T-helper 1 cell (primary cell): ENCODE measurements around the gene SPAG7.
"Not testable (repeated sequence)": the region's sequence is repeated elsewhere in the genome, so short reads cannot be mapped to it uniquely, and the experiment has no call there.

Source experiments
- DNase-seq, 5 donors: peaks; one replicate each; pipeline ENCODE4 v3.0.0-alpha.2; 2012 to 2020

Gene SPAG7

DNA sequence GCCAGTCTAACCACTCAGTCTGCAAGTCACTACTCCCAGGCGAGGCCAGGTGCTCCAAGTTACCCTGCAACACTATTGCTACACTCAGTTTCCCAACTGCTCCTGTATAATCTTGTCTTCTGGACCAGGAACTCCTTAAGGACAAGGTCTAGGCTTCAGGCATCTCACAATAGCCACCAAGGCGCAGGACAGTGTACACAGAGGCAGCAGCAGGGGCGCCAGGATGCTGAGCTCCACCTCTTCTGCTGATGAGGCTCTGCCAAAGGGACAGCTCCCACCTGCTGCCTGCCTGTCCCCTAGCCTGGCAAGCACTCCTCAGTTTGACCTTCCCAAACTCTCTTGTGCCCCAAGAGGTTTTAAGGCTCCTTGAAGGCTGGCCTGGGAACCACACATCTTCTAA, 31.2 kb downstream of the SPAG7 start:
- no peak for DNase-seq

- DNase-seq = no peak
Observed at GRCh38 chr17:4935650-4936049, 32.0 kb downstream of the SPAG7 start.

DNA sequence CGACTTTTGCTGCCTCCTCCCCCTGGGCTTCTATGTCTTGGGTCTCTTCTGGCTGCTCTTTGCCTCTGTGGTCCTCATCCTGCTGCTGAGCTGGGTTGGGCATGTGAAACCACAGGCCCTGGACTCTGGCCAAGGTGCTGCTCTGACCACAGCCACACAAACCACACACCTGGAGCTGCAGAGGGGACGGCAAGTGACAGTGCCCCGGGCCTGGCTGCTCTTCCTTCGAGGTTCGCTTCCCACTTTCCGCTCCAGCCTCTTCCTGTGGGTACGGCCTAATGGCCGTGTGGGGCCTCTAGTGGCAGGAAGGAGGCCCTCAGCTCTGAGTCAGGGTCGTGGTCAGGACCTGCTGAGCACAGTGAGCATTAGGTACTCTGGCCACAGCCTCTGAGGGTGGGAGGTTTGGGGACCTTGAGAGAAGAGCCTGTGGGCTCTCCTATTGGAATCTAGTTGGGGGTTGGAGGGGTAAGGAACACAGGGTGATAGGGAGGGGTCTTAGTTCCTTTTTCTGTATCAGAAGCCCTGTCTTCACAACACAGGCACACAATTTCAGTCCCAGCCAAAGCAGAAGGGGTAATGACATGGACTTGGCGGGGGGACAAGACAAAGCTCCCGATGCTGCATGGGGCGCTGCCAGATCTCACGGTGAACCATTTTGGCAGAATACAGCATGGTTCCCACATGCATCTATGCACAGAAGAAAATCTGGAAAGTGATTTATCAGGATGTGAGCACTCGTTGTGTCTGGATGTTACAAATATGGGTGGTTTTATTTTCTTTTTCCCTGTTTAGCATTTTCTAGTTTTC, 33.2 kb downstream of the SPAG7 start:
- no peak for DNase-seq

DNA sequence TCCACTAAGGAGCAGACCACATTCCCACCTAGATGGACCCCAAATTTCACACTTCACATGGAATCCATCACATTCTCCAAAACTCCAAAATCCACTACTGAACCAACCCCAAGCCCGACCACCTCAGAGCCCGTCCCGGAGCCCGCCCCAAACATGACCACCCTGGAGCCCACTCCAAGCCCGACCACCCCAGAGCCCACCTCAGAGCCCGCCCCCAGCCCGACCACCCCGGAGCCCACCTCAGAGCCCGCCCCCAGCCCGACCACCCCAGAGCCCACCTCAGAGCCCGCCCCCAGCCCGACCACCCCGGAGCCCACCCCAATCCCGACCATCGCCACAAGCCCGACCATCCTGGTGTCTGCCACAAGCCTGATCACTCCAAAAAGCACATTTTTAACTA, 34.0 kb downstream of the SPAG7 start:
- DNase-seq = no peak

GRCh38 chr17:4932756-4933155, 34.9 kb downstream of the SPAG7 start:
- DNase-seq = no peak

DNA sequence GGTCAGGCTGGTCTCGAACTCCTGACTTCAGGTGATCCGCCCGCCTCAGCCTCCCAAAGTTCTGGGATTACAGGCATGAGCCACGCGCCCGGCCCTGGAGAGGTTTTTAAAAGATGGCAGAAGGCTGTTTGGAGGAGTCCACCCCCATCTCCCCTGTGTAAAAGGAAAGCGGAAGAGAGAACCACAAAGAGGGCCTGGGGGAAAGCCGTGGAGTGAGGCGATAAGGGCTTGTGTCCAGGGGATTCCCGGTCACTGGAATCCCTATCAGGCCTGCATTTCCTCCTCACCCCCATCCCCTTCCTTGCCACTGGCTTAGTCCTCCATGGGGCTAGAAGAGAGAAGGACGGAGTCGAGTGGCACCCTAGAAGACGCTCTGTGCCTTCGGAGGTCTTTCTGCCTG, 35.7 kb downstream of the SPAG7 start, which contains the start of gene GP1BA:
TSS of gene GP1BA (plus strand) at position 315 of the 400 bp plus-strand sequence. CDS start 328 bp downstream, outside the sequence.
- no peak for DNase-seq

- DNase-seq = no peak
Observed at GRCh38 chr17:4928881-4929280, 38.7 kb downstream of the SPAG7 start.

- DNase-seq = not testable (repeated sequence)
Observed at GRCh38 chr17:4926577-4927335, 40.9 kb downstream of the SPAG7 start.

DNA sequence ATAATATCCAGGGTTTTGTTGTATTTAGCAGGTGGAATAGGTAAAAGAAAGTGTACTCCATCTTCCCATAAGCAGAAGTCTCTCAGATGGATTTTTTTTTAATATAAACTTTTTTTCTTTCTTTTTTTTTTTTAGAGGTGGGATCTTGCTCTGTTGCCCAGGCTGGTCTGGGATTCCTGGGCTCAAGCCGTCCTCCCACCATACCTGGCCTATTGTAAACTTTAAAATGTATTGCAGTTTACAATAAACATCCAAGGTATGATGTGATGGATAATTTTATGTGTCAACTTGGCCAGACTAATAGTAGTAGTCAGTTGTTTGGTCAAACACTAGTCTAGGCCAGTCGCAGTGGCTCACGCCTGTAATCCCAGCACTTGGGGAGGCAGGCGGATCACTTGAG, 46.3 kb downstream of the SPAG7 start:
- no peak for DNase-seq

DNA sequence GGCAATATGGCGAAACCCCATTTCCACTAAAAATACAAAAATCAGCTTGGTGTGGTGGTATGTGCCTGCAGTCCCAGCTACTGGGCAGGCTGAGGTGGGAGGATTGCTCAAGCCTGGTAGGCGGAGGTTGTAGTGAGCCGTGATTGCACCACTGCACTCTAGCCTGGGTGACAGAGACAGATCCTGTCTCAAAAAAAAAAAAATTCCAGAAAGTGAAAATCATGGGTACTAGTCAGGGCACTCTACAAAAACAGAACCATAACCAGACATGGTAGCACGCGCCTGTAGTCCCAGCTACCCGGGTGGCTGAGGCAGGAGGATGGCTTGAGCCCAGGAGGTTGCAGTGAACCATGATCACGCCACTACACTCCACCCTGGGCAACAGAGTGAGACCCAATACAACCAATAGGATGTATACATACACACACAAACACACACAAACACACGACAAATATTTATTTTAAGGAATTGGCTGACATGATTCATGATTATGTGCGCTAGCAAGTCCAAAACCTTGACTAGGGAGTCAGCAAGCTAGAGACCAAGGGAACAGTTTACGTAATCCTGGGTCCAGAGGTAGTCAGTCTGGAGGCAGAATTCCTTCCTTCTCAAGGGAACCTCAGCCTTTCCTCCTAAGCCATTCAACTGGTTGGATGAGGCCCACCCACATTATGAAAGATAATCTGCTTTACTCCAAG, 47.1 kb downstream of the SPAG7 start:
- no peak for DNase-seq

GRCh38 chr17:4919511-4920047, 48.0 kb downstream of the SPAG7 start:
- DNase-seq = no peak

- not testable (repeated sequence) for DNase-seq
Observed at GRCh38 chr17:4914551-4914950, 53.1 kb downstream of the SPAG7 start.

DNA sequence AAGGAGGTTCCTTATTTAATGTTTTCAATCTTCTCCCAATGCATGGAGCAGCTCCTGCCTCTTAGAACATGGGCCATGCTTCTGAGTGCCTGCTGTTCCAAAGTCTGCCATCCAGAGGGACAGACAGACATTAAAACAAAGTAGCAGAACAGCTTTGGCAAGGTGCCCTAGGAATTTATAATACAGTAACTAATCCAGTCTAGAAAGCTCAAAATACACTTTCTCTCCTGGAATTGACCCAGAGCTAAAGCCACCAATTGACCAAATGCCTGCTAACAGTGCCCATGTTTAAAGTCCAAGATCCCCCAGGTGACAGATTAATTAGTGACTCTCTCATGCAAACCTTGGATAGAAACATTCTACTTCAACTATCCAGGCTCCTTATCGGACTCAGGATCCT, 53.6 kb downstream of the SPAG7 start:
- no peak for DNase-seq
